ENCODE data around the gene MGA.

DNA sequence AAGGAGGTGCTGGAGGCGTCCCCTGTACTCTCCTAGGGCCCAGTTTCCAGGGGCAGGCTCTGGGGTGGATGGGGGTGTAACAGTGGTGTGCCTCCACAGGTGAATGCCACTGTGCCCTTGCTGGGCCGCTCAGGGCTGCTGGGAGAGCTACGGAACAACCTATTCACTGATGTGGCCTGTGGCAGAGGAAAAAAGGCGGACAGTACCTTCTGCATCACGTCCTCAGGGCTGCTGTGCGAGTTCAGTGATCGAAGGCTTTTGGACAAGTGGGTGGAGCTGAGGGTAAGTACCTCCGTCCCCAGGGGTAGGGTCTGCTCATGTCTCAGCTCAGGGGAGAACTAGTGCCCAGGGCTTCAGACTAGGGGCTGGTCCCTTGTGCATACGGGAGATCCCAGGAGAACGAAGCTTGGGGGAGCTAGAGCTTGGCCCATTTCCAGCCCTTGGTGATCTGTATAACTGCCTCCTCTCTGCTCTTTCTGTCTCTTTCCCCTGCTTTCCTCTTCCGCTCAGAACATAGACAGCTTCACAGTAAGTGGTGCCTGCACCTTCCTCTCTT, 152.7 kb downstream of the MGA start:
- TF ChIP-seq, protein P1, sequence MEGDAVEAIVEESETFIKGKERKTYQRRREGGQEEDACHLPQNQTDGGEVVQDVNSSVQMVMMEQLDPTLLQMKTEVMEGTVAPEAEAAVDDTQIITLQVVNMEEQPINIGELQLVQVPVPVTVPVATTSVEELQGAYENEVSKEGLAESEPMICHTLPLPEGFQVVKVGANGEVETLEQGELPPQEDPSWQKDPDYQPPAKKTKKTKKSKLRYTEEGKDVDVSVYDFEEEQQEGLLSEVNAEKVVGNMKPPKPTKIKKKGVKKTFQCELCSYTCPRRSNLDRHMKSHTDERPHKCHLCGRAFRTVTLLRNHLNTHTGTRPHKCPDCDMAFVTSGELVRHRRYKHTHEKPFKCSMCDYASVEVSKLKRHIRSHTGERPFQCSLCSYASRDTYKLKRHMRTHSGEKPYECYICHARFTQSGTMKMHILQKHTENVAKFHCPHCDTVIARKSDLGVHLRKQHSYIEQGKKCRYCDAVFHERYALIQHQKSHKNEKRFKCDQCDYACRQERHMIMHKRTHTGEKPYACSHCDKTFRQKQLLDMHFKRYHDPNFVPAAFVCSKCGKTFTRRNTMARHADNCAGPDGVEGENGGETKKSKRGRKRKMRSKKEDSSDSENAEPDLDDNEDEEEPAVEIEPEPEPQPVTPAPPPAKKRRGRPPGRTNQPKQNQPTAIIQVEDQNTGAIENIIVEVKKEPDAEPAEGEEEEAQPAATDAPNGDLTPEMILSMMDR (IDR thresholded peaks at IDR 0.05), result no peak
- TF ChIP-seq FOXK1 (CRISPR knock-in tag; IDR thresholded peaks at IDR 0.05) (no peak), CBFB (CRISPR knock-in tag; IDR thresholded peaks at IDR 0.05; ENCODE audit: low read depth) (no peak), NFE2L1 (CRISPR knock-in tag; IDR thresholded peaks at IDR 0.05) (no peak), ZNF317 (CRISPR knock-in tag; IDR thresholded peaks at IDR 0.05; ENCODE audit: borderline replicate concordance, low read depth) (no peak), ELF4 (CRISPR knock-in tag; IDR thresholded peaks at IDR 0.05; ENCODE audit: low read depth) (no peak), NR3C1 (CRISPR knock-in tag; conservative IDR thresholded peaks at IDR 0.05; ENCODE audit: low read depth) (no peak), ZNF121 (CRISPR knock-in tag; IDR thresholded peaks at IDR 0.05) (no peak)

Data from WTC11 (cell line).